ENCODE results near the gene MED10.

DNA sequence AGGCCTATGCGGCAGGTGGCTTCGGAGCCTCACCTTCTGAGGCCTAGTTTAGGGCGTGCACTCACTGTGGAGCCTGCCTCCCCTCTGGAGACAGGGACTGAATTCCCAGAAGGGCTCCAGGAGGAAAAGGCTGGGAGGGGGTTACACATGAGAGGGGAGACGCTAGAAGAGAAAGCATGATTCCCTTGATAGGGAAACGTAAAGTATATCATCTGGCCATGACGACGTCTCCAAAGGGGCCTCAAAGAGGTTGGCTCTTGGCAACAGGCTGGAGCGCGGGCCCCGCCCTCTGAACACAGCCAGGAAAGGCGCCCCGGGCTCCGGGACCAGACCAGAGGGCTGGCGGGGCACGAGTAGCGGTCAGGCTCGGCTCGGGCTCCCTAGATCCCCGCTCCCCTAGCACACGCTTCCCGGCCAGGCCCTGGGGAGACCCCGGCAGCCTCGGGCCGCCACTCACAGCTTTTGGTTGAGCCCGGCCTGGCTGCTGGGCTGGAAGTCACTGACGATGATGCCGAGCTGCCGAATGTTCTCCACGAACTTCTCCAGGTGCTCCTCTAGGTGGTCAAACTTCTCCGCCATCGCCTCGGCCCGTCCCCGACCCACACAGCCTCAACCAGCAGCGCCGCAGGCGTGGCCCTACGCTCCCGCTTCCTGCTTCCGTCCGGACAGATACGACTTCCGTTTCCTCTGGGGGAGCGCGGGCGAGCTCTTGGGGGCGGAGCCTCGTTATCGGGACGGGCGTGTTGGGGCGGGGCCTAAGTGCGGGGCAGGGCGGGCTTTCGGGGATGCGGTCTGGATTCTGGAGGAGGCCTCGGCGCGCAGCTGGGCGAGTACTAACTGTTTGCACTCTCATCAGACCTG, at the start of gene MED10:
- TF ChIP-seq, protein P1, sequence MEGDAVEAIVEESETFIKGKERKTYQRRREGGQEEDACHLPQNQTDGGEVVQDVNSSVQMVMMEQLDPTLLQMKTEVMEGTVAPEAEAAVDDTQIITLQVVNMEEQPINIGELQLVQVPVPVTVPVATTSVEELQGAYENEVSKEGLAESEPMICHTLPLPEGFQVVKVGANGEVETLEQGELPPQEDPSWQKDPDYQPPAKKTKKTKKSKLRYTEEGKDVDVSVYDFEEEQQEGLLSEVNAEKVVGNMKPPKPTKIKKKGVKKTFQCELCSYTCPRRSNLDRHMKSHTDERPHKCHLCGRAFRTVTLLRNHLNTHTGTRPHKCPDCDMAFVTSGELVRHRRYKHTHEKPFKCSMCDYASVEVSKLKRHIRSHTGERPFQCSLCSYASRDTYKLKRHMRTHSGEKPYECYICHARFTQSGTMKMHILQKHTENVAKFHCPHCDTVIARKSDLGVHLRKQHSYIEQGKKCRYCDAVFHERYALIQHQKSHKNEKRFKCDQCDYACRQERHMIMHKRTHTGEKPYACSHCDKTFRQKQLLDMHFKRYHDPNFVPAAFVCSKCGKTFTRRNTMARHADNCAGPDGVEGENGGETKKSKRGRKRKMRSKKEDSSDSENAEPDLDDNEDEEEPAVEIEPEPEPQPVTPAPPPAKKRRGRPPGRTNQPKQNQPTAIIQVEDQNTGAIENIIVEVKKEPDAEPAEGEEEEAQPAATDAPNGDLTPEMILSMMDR (conservative IDR thresholded peaks at IDR 0.05) = no peak
- peak; percentile 79 for TF ChIP-seq ZFX (IDR thresholded peaks at IDR 0.05)
